ENCODE results near the gene LAG3. TPM values are rescaled to one million over a fixed set of nuclear protein-coding genes. Genes with fewer than 3 reads are reported as not detected.

The LAG3 gene
- total RNA-seq, 1 donor from 2014 or later = 215 TPM

- H3K36me3 Mint-ChIP-seq (ENCODE audit: low read depth) = no peaks in the 10 kb centered on the region
These were observed 53.9 kb downstream of the LAG3 start for GRCh38 chr12:6826125-6826733.

GRCh38 chr12:6826734-6827436, 54.6 kb downstream of the LAG3 start:
- Mint-ChIP-seq H3K27ac (peak overlapping the region; percentile 8), H3K9me3 (no peaks in the 10 kb centered on the region), H3K36me3 (ENCODE audit: low read depth) (no peaks in the 10 kb centered on the region), H3K27me3 (ENCODE audit: low read depth) (peaks cover 54% of the 10 kb centered on the region), H3K4me3 (ENCODE audit: low read depth) (peak overlapping the region; percentile 54), H3K4me1 (ENCODE audit: low read depth) (peaks cover 23% of the 10 kb centered on the region)
- intact Hi-C loops (cut with micrococcal nuclease) = loop anchor here (5.0 kb wide), 3 partner anchors 35 to 220 kb away; partner anchors contain the start of genes CHD4 and PTMS
- DNase-seq (ENCODE audit: low spot score) = no peak

More at GRCh38 chr12:6826125-6826733, 53.9 kb downstream of the LAG3 start:
- peaks cover 25% of the 10 kb centered on the region for H3K4me1 Mint-ChIP-seq (ENCODE audit: low read depth)
- peaks cover 47% of the 10 kb centered on the region for H3K27me3 Mint-ChIP-seq (ENCODE audit: low read depth)
- intact Hi-C loops (cut with micrococcal nuclease) = loop anchor here (5.0 kb wide), 3 partner anchors 34 to 219 kb away; partner anchors contain the start of genes CHD4 and PTMS
- H3K27ac Mint-ChIP-seq = no peak overlapping the region
- no peak overlapping the region for H3K4me3 Mint-ChIP-seq (ENCODE audit: low read depth)
- DNase-seq (ENCODE audit: low spot score) = no peak
- no peaks in the 10 kb centered on the region for H3K9me3 Mint-ChIP-seq

GRCh38 chr12:6827437-6827911, 55.2 kb downstream of the LAG3 start:
- H3K4me1 Mint-ChIP-seq (ENCODE audit: low read depth) = peaks cover 20% of the 10 kb centered on the region
- DNase-seq (ENCODE audit: low spot score) = peak; percentile 37
- H3K4me3 Mint-ChIP-seq (ENCODE audit: low read depth) = peak overlapping the region; percentile 54
- H3K27ac Mint-ChIP-seq = peak overlapping the region; percentile 8
- no peaks in the 10 kb centered on the region for H3K36me3 Mint-ChIP-seq (ENCODE audit: low read depth)
- H3K27me3 Mint-ChIP-seq (ENCODE audit: low read depth) = peaks cover 52% of the 10 kb centered on the region
- H3K9me3 Mint-ChIP-seq = no peaks in the 10 kb centered on the region
- intact Hi-C loops (cut with micrococcal nuclease) = loop anchor here (5.0 kb wide), 3 partner anchors 35 to 220 kb away; partner anchors contain the start of genes CHD4 and PTMS

Other genes with a start within 250 kb of the LAG3 start
- gene GAPDH, start 238.0 kb upstream of the LAG3 start, total RNA-seq = 4,713 and 4,805 TPM in 2 replicates
- 15.5 and 16.6 TPM in 2 replicates for gene IFFO1, start 216.5 kb upstream of the LAG3 start, total RNA-seq
- 146 and 157 TPM in 2 replicates for gene NOP2, start 204.2 kb upstream of the LAG3 start, total RNA-seq
- 343 and 351 TPM in 2 replicates for gene CHD4, start 165.1 kb upstream of the LAG3 start, total RNA-seq
- gene LPAR5, start 136.6 kb upstream of the LAG3 start, total RNA-seq = 3.6 and 4.1 TPM in 2 replicates
- gene ACRBP, start 125.1 kb upstream of the LAG3 start, total RNA-seq = 1.2 and 1.5 TPM in 2 replicates
- 18.5 and 19.1 TPM in 2 replicates for gene ING4, start 109.4 kb upstream of the LAG3 start, total RNA-seq
- gene ZNF384, start 83.1 kb upstream of the LAG3 start, total RNA-seq = 73.7 and 75.4 TPM in 2 replicates
- gene PIANP, start 71.7 kb upstream of the LAG3 start, total RNA-seq = 0.18 TPM in 1 of 2 replicates, not detected in the other
- 33.0 and 35.6 TPM in 2 replicates for gene COPS7A, start 48.5 kb upstream of the LAG3 start, total RNA-seq
- 162 and 172 TPM in 2 replicates for gene MLF2, start 19.4 kb upstream of the LAG3 start, total RNA-seq
- gene PTMS, start 6.2 kb upstream of the LAG3 start, total RNA-seq = 235 and 262 TPM in 2 replicates
- gene CD4, start 17.0 kb downstream of the LAG3 start, total RNA-seq = 354 and 368 TPM in 2 replicates
- 0.11 and 0.30 TPM in 2 replicates for gene GPR162, start 49.3 kb downstream of the LAG3 start, total RNA-seq
- 5.2 and 5.3 TPM in 2 replicates for gene P3H3, start 55.9 kb downstream of the LAG3 start, total RNA-seq
- 1.2 and 1.3 TPM in 2 replicates for gene GNB3, start 68.4 kb downstream of the LAG3 start, total RNA-seq
- 41.6 and 42.1 TPM in 2 replicates for gene CDCA3, start 78.8 kb downstream of the LAG3 start, total RNA-seq
- gene USP5, start 79.6 kb downstream of the LAG3 start, total RNA-seq = 133 and 134 TPM in 2 replicates
- gene TPI1, start 95.0 kb downstream of the LAG3 start, total RNA-seq = 1,708 and 1,711 TPM in 2 replicates
- gene SPSB2, start 100.8 kb downstream of the LAG3 start, total RNA-seq = 3.7 and 4.1 TPM in 2 replicates
- gene LRRC23, start 132.3 kb downstream of the LAG3 start, total RNA-seq = 4.7 and 6.6 TPM in 2 replicates
- gene ENO2, start 142.1 kb downstream of the LAG3 start, total RNA-seq = 230 and 235 TPM in 2 replicates
- gene ATN1, start 155.4 kb downstream of the LAG3 start, total RNA-seq = 66.8 and 70.5 TPM in 2 replicates
- not detected in 2 replicates for gene RNU7-1, start 171.3 kb downstream of the LAG3 start, total RNA-seq
- 158 and 173 TPM in 2 replicates for gene C12orf57, start 171.5 kb downstream of the LAG3 start, total RNA-seq
- 250 and 252 TPM in 2 replicates for gene PTPN6, start 178.8 kb downstream of the LAG3 start, total RNA-seq
- gene PHB2, start 198.1 kb downstream of the LAG3 start, total RNA-seq = 381 and 391 TPM in 2 replicates
- 104 and 112 TPM in 2 replicates for gene EMG1, start 198.4 kb downstream of the LAG3 start, total RNA-seq
- gene LPCAT3, start 246.0 kb downstream of the LAG3 start, total RNA-seq = 30.9 and 34.0 TPM in 2 replicates

All from activated T-helper 2 cell treated with anti-CD3 and anti-CD28 coated beads, Interferon-gamma antibody, Interleukin-2, Interleukin-4, amounts not matched to agents 10 μg/mL and 5 μg/mL and 100 μg/mL, durations not matched to agents 14 hours and 24 hours and 36 hours (primary cell).